ENCODE results near the gene SFI1.
A peak's percentile ranks its signal among the peaks of the same experiment; 100 is the strongest.

Gene SFI1

GRCh38 chr22:31637891-31638618, 141.7 kb downstream of the SFI1 start:
- DNase-seq (ENCODE audit: low spot score): no peak

DNA sequence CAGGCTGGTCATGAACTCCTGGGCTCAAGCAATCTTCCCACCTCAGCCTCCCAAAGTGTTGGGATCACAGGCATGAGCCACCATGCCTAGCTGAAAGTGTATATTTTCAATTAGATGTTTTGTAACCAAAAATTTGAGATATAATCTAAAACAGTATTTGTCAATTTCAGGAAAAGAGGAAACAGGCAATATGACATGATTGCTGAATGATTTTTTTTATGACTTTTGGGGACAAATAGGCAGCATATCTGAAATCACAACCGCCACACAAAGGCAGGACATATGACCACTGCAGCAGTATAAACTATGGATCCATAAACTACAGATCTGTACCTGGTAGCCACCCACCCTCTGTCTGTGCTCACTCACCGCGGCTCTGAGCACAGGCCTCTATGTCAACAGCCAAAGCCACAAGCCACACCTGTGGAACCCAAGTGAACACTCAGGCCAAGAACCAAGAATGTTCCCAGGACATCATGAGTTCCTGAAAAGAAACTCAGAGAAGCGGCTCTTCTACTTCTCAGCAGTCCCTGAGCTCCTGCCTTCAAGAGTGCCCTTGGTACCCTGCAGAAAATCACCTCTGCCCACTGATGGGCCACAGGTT, 143.2 kb downstream of the SFI1 start:
- no peak for DNase-seq (ENCODE audit: low spot score)

DNA sequence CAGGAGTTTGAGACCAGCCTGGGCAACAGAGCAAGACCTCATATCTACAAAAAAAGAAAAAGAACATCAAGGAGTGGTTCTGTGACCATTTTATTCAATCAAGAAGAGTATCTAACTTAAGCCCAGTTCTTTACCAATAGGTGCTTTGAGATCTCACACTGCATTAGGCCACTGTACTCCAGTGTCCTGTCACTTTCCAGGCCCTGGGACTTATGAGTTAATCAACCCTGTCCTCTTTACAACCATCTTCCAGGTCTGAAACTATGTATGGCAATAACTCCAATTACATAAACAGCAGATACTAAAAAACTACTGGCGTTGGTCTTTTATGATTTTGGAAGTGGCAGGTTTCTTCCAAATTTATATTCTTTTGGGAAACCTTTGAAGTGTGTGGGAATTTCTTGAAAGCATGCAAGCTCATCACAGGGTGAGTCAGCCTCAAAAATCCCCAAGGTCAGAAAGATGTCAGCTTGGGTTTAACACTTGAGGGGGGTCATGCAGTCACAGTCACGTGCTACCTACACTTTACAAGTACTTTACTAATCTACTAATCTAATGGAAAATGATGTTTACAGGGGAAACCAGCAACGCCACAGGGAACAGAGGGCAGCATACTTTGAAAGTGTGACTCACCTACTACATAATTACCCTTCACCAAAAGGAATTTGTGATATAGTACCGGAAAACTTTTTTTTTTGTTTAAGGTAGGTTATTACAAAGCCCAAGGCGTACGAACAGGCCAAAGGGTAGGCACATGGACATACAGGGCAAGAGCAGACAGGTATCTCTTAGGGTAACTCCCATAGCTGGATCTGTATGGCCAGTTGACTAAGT, 150.1 kb downstream of the SFI1 start:
- peak; percentile 61 for DNase-seq (ENCODE audit: low spot score)

- DNase-seq (ENCODE audit: low spot score): no peak
These were observed 150.7 kb downstream of the SFI1 start for GRCh38 chr22:31647066-31647465.

GRCh38 chr22:31647523-31648320, 151.4 kb downstream of the SFI1 start:
- no peak for DNase-seq (ENCODE audit: low spot score)

- no peak for DNase-seq (ENCODE audit: low spot score)
These were observed 154.1 kb downstream of the SFI1 start for GRCh38 chr22:31650391-31650790.

DNA sequence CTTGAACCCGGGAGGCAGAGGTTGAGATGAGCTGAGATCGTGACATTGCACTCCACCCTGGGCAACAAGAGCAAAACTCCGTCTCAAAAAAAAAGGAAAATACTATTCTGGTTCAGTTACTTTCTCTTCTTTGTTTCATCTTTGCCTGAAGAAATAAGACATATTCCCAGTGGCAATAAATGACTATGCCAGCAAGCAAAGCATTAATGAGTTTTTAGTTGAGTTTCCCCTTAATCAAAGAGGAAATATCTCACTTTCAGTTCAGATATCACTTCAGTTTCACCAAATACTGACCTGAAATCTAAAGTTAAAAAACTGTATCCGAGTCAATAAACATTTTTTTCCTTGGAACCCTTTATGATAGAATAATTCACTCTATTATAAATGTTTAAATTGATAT, 155.3 kb downstream of the SFI1 start:
- DNase-seq (ENCODE audit: low spot score): no peak

DNA sequence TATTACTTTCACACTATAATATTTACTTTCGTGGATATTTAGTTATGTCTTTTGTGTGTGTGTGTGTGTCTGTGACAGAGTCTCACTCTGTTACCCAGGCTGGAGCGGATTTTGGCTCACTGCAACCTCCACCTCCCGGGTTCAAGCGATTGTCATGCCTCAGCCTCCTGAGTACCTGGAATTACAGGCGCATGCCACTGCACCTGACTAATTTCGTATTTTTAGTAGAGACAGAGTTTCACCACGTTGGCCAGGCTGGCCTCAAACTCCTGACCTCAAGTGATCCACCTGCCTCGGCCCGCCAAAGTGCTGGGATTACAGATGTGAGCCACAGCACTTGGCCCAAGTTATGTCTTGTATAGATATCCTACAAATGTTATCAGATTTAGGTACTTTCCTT, 155.8 kb downstream of the SFI1 start:
- no peak for DNase-seq (ENCODE audit: low spot score)

DNA sequence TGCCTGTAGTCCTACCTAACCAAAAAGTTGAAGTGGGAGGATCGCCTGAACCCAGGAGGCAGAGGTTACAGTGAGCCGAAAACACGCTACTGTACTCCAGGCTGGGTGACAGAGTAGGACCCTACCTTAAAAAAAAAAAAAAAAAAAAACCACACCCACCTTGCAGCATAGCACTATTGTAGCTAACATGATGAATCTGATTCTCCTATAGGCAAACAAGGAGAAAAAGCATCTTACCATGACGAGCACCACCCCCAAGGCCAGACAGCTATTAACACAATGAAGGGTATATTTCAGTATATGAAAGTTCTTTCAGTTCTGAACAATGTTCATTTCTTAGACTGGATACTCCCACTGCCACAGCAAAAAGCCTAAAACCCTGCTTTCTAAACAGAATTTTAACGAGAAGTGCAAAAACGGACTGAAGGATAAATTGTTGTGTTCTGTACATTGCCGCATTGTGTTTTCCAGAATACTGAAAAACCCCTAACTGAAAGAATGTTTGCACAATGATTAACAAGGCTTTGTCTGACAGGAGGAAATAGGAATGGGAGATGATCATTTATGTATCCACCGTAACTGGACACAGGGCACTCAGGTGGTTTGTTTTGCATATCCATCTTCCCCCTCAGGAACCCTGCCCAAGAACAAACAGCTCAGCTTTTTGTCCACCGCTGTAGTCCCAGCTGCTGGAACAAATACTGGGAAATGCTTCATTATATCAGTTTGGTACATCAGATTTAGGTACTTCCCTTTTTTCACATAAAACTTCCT, 156.8 kb downstream of the SFI1 start:
- DNase-seq (ENCODE audit: low spot score): no peak

GRCh38 chr22:31653944-31654343, 157.6 kb downstream of the SFI1 start:
- DNase-seq (ENCODE audit: low spot score): no peak

GRCh38 chr22:31654408-31654807, 158.1 kb downstream of the SFI1 start:
- no peak for DNase-seq (ENCODE audit: low spot score)

GRCh38 chr22:31659246-31659645, 162.9 kb downstream of the SFI1 start:
- no peak for DNase-seq (ENCODE audit: low spot score)

GRCh38 chr22:31660860-31661341, 164.6 kb downstream of the SFI1 start:
- DNase-seq (ENCODE audit: low spot score): peak; percentile 77

DNA sequence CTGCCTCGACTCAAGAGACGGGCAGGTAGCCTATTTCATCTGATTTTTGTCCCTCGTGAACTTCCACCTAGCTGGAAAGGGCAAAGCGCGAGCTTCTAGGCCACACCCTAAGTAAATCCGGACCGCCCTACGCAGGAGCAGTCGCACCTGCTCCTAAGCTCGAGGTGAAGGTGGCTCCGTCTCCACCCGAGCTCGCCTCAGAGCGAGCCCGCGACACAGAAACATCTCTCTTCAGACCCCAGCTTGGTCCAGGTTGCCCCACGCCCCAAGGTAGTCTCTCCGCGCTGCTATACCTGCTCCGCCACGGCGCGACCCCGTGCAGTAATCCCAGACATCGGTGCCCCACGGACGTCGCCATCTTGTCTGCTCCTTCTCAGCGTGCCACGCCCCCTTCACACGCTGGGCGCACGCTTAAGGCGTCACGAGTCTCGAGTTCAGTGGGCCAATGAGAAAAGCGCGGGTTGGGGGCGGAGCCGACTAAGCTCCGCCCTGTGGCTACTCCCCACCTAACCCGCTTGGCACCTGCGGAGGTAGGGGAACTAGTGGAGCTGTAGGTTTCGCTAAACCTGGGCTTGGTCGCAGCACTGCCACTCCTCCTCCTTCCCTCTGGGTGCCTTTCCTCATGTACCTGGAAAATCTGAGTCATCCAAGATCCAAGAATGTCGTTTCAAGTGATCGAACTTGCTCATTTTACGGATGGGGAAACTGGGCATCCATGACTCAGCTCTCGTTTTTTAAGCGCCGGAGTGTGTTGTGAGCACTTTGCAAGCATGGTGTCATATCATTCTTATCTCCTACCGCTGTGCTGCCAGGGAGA, 165.7 kb downstream of the SFI1 start, which contains the start of gene PISD:
PISD (minus strand) TSS at position 365 of the 817 bp plus-strand sequence; CDS start at position 358, 7 bp downstream.
- peak; percentile 97 for DNase-seq (ENCODE audit: low spot score)

DNA sequence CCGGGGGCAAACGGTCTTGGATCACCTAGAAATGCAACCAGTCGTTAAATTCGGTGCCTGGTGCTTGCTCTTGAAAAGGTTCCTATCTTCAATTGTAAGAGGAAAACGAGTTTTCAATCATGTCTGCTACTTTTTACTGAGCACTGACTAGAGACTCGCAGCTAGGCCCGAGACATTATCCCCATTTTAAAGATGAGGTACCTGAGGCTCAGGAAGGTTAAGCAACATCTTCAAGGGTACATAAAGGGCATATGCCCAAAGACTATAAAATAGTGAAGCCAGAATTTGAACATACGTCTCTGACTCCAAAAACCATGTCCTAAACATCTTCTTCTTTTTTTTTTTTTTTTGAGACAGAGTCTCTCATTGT, 166.3 kb downstream of the SFI1 start:
- DNase-seq (ENCODE audit: low spot score): no peak

All from activated CD4-positive, alpha-beta T cell treated with anti-CD3 and anti-CD28 coated beads, Interleukin-2, Interleukin-4, amounts not matched to agents 100 ng/mL and 50 ng/mL, durations not matched to agents 16 hours and 8 hours (primary cell).